Neural cell (in vitro differentiated cells): ENCODE results near the gene DPEP1. TPM values are rescaled to one million over a fixed set of nuclear protein-coding genes. Genes with fewer than 3 reads are reported as not detected.

ENCODE experiments used
- H2AFZ ChIP-seq: fragments of 200-600, 300-800 bp; sonication (generic), shearing (Covaris generic); 2 replicates; pipeline ENCODE4 v1.6.0; 2014; ENCODE audit warnings: low read depth, mild to moderate bottlenecking, antibody characterized with exemption, low read length, moderate library complexity
- H3F3A ChIP-seq: fragments of 200-600 bp; shearing (Covaris generic); 2 replicates; pipeline ENCODE4 v1.6.1; 2016; ENCODE audit warnings: mild to moderate bottlenecking, moderate library complexity, mixed read lengths, antibody characterized with exemption, low read length; ENCODE audit not compliant: insufficient read depth, poor library complexity, severe bottlenecking
- H3K27ac ChIP-seq: fragments of 200-600, 300-800 bp; sonication (generic), shearing (Covaris generic); 2 replicates; pipeline ENCODE4 v1.5.1; 2014; ENCODE audit warnings: mild to moderate bottlenecking, low read length, moderate library complexity
- H3K27me3 ChIP-seq: fragments of 300-800, 200-600 bp; sonication (generic), shearing (Covaris generic); 2 replicates; pipeline ENCODE4 v1.6.0; 2014; ENCODE audit warnings: mild to moderate bottlenecking, low read depth, low read length, moderate library complexity; ENCODE audit not compliant: insufficient read depth
- H3K36me3 ChIP-seq: fragments of 300-800, 200-600 bp; sonication (generic), shearing (Covaris generic); 2 replicates; pipeline ENCODE4 v1.5.1; 2014; ENCODE audit warnings: mild to moderate bottlenecking, antibody characterized with exemption, low read length, moderate library complexity; ENCODE audit not compliant: insufficient read depth
- H3K4me2 ChIP-seq: fragments of 300-800, 200-600 bp; sonication (generic), shearing (Covaris generic); 2 replicates; pipeline ENCODE4 v1.6.0; 2014; ENCODE audit warnings: mild to moderate bottlenecking, low read length
- H3K4me3 ChIP-seq: fragments of 300-800, 200-600 bp; sonication (generic), shearing (Covaris generic); 2 replicates; pipeline ENCODE4 v1.5.1; 2014; ENCODE audit warnings: mild to moderate bottlenecking, low read length, moderate library complexity
- H3K79me2 ChIP-seq: fragments of 200-600 bp; shearing (Covaris generic); replicated peaks from 2 replicates; pipeline ENCODE4 v1.6.0; 2014; ENCODE audit warnings: mild to moderate bottlenecking, low read length, moderate library complexity; ENCODE audit not compliant: insufficient read depth
- H3K9ac ChIP-seq: fragments of 300-800, 200-600 bp; sonication (generic), shearing (Covaris generic); 2 replicates; pipeline ENCODE4 v1.6.1; 2016; ENCODE audit warnings: mild to moderate bottlenecking, low read length, mixed read lengths
- H3K9me2 ChIP-seq: fragments of 200-600 bp; shearing (Covaris generic); 2 replicates; pipeline ENCODE4 v1.6.1; 2016; ENCODE audit warnings: mild to moderate bottlenecking, low read length, mixed read lengths; ENCODE audit not compliant: insufficient read depth
- H3K9me3 ChIP-seq: fragments of 200-600, 300-800 bp; sonication (generic), shearing (Covaris generic); 2 replicates; pipeline ENCODE4 v1.6.1; 2016; ENCODE audit warnings: mild to moderate bottlenecking, mixed run types, low read length, moderate library complexity, mixed read lengths
- H4K20me1 ChIP-seq: fragments of 200-600 bp; shearing (Covaris generic); 2 replicates; pipeline ENCODE4 v1.6.1; 2016; ENCODE audit warnings: mild to moderate bottlenecking, mixed run types; ENCODE audit not compliant: insufficient read depth
- CTCF ChIP-seq: fragments of 450-650 bp; IDR thresholded peaks from 2 replicates; pipeline ENCODE4 v1.5.1; 2014; ENCODE audit warnings: antibody characterized with exemption, mild to moderate bottlenecking, moderate library complexity; ENCODE audit not compliant: poor library complexity, severe bottlenecking
- EP300 ChIP-seq: fragments of 450-650 bp; conservative IDR thresholded peaks from 2 replicates; pipeline ENCODE4 v1.6.1; 2014; ENCODE audit warnings: antibody characterized with exemption, mild to moderate bottlenecking, moderate library complexity; ENCODE audit not compliant: poor library complexity, severe bottlenecking
- EZH2 ChIP-seq: fragments of 200-600, 300-800 bp; shearing (Covaris generic), sonication (generic); IDR thresholded peaks from 2 replicates; pipeline ENCODE4 v1.6.1; 2014; ENCODE audit warnings: antibody characterized with exemption, low read length, borderline replicate concordance, mild to moderate bottlenecking; ENCODE audit not compliant: insufficient read depth, poor library complexity, severe bottlenecking
- MXI1 ChIP-seq: fragments of 450-650 bp; conservative IDR thresholded peaks from 2 replicates; pipeline ENCODE4 v1.6.1; 2014; ENCODE audit warnings: antibody characterized with exemption, mild to moderate bottlenecking; ENCODE audit not compliant: poor library complexity, severe bottlenecking
- POLR2AphosphoS5 ChIP-seq: IDR thresholded peaks from 2 replicates; pipeline ENCODE4 v1.6.1; 2012
- RAD21 ChIP-seq: fragments of 450-650 bp; conservative IDR thresholded peaks from 2 replicates; pipeline ENCODE4 v1.6.1; 2014; ENCODE audit warnings: antibody characterized with exemption, mild to moderate bottlenecking, moderate library complexity
- REST ChIP-seq: IDR thresholded peaks from 2 replicates; pipeline ENCODE4 v1.6.1; 2012; ENCODE audit warnings: borderline replicate concordance
- SMC3 ChIP-seq: fragments of 450-650 bp; conservative IDR thresholded peaks from 2 replicates; pipeline ENCODE4 v1.6.1; 2014; ENCODE audit warnings: antibody characterized with exemption, mild to moderate bottlenecking, moderate library complexity; ENCODE audit not compliant: poor library complexity
- TAF1 ChIP-seq: IDR thresholded peaks from 2 replicates; pipeline ENCODE4 v1.6.1; 2012; ENCODE audit warnings: low read depth
- polyA plus RNA-seq: library from polyadenylated mRNA; depleted of rRNA; stranded (reverse); fragments of >200 nt; gene quantifications from 2 replicates; pipeline ENCODE4 v1.2.3, GENCODE V29; 2014

The DPEP1 gene
- polyA plus RNA-seq, 1 donor from 2014 or later, result 0.33 TPM

GRCh38 chr16:89599902-89600301 lies 13.5 kb upstream of the DPEP1 start:
- no peaks in the 10 kb centered on the region for H4K20me1 ChIP-seq
- H3K4me2 ChIP-seq, result no peak overlapping the region
- TF ChIP-seq POLR2AphosphoS5 (no peak), RAD21 (no peak), SMC3 (no peak), REST (no peak), EP300 (no peak), CTCF (no peak), TAF1 (no peak), EZH2 (no peak), MXI1 (no peak)
- H3K9me3 ChIP-seq, result no peaks in the 10 kb centered on the region
- H3F3A ChIP-seq, result no peaks in the 10 kb centered on the region
- no peaks in the 10 kb centered on the region for H3K36me3 ChIP-seq
- no peaks in the 10 kb centered on the region for H3K79me2 ChIP-seq
- H3K27ac ChIP-seq, result no peak overlapping the region
- H3K4me3 ChIP-seq, result no peak overlapping the region
- no peaks in the 10 kb centered on the region for H3K9me2 ChIP-seq
- H2AFZ ChIP-seq, result no peak overlapping the region
- H3K9ac ChIP-seq, result no peak overlapping the region
- no peaks in the 10 kb centered on the region for H3K27me3 ChIP-seq

- TF ChIP-seq EP300 (no peak), EZH2 (no peak), MXI1 (no peak), TAF1 (no peak), SMC3 (no peak), CTCF (no peak), REST (no peak), POLR2AphosphoS5 (no peak), RAD21 (no peak)
- H3K27ac ChIP-seq, result no peak overlapping the region
Observed at GRCh38 chr16:89600427-89600826, 13.0 kb upstream of the DPEP1 start.

More at GRCh38 chr16:89600427-89600826, 13.0 kb upstream of the DPEP1 start:
- Histone ChIP-seq H3K9me2 (no peaks in the 10 kb centered on the region), H4K20me1 (no peaks in the 10 kb centered on the region), H3K4me3 (no peak overlapping the region), H3K4me2 (no peak overlapping the region), H3K36me3 (no peaks in the 10 kb centered on the region), H2AFZ (no peak overlapping the region), H3F3A (no peaks in the 10 kb centered on the region), H3K27me3 (no peaks in the 10 kb centered on the region), H3K9me3 (no peaks in the 10 kb centered on the region), H3K9ac (no peak overlapping the region), H3K79me2 (no peaks in the 10 kb centered on the region)
